ENCODE data around the gene EML6. TPM values are rescaled to one million over a fixed set of nuclear protein-coding genes. Genes with fewer than 3 reads are reported as not detected.

The EML6 gene
- total and polyA plus RNA-seq, 2 of the 8 experiments (the other 6 are each of a cell fraction or from before 2014, with no cell fraction given): 1.2 to 1.6 TPM

- TF ChIP-seq GTF2F1 (IDR thresholded peaks at IDR 0.05; ENCODE audit: borderline replicate concordance, low read depth, low read length) (no peak), E2F6 (IDR thresholded peaks at IDR 0.05) (no peak), KDM5A (IDR thresholded peaks at IDR 0.05; ENCODE audit: low read length) (no peak), POLR2A (IDR thresholded peaks at IDR 0.05; ENCODE audit: control extremely low read depth in 1 of 2, low read depth in 2 of 2, low read length in 2 of 2) (no peak), BRCA1 (IDR thresholded peaks at IDR 0.05; ENCODE audit: low read depth, low read length) (no peak)
Measured at GRCh38 chr2:55017880-55018279, 294.4 kb downstream of the EML6 start (continued).
